GM12874 (cell line): ENCODE results near the gene MCC.
A peak's percentile ranks its signal among the peaks of the same experiment; 100 is the strongest.

Experiments used
- TF ChIP-seq, protein P1 (sequence below): IDR thresholded peaks from 2 replicates; pipeline ENCODE4 v1.5.1; 2011; ENCODE audit warnings: low read depth, mild to moderate bottlenecking, control low read depth, low read length, moderate library complexity; ENCODE audit not compliant: insufficient read depth

Gene MCC

GRCh38 chr5:113132564-113132963, 355.7 kb downstream of the MCC start:
- TF ChIP-seq, protein P1, sequence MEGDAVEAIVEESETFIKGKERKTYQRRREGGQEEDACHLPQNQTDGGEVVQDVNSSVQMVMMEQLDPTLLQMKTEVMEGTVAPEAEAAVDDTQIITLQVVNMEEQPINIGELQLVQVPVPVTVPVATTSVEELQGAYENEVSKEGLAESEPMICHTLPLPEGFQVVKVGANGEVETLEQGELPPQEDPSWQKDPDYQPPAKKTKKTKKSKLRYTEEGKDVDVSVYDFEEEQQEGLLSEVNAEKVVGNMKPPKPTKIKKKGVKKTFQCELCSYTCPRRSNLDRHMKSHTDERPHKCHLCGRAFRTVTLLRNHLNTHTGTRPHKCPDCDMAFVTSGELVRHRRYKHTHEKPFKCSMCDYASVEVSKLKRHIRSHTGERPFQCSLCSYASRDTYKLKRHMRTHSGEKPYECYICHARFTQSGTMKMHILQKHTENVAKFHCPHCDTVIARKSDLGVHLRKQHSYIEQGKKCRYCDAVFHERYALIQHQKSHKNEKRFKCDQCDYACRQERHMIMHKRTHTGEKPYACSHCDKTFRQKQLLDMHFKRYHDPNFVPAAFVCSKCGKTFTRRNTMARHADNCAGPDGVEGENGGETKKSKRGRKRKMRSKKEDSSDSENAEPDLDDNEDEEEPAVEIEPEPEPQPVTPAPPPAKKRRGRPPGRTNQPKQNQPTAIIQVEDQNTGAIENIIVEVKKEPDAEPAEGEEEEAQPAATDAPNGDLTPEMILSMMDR = no peak

- TF ChIP-seq, protein P1 = no peak
Measured at GRCh38 chr5:113128641-113129330, 359.5 kb downstream of the MCC start.

- TF ChIP-seq, protein P1 = no peak
Measured at GRCh38 chr5:113128082-113128481, 360.2 kb downstream of the MCC start.

GRCh38 chr5:113127021-113127420, 361.2 kb downstream of the MCC start:
- TF ChIP-seq, protein P1 = no peak

- TF ChIP-seq, protein P1 = no peak
Measured at GRCh38 chr5:113125371-113125770, 362.9 kb downstream of the MCC start.

GRCh38 chr5:113124914-113125313, 363.3 kb downstream of the MCC start:
- TF ChIP-seq, protein P1 = no peak

DNA sequence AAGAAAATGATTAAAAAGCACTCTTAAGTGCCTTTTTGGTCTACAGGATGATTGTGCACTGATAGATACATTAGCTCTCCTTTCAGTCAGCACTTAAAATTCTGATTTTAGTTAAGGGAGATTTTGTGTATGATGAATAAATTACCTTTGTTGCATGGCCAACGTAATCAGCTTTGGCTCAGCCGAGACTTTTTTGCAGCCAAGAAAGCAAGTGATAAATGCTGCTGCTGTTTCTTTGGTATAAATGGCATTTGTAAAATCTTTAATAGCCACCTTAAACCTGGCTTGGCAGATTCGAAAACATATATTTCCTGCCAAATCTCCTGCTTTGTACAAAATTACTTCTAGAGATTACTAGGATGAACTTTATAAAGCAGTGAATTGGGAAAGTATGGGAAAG, 364.0 kb downstream of the MCC start:
- TF ChIP-seq, protein P1 = no peak

DNA sequence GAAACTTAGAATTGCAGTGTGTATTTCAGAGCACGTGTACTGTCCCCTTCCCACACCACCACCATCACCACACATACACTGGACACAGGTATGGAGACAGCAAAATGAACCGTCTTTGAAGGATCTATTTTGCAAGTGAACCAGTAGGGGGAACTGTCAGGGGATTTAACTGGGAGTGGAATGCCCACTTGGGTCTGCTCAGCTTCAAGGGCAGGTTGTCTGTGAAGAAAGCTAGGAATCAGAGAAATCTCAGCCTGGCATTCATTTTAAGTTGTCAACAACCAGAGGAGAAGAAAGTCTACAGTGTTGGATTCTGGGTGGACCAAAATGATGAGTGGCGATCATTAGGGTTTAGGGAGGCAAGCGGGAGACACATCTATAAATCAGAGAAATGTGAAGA, 364.6 kb downstream of the MCC start:
- TF ChIP-seq, protein P1 = peak; percentile 20; the same call in 1 of the 2 replicates
